D721Med (cell line): ENCODE measurements around the gene LRRC32.

Source experiments
- DNase-seq: peaks from one replicate; pipeline ENCODE4 v3.0.0; 2011; ENCODE audit warnings: low spot score; ENCODE audit not compliant: insufficient read length
- FAIRE-seq: peaks from 2 replicates; lab custom pipeline; 2011; peaks lifted over from hg19 to GRCh38; lab: Jason Lieb, UNC
- TF ChIP-seq, protein P1 (sequence below): IDR thresholded peaks from 2 replicates; pipeline ENCODE4 v1.5.1; 2012; ENCODE audit warnings: mild to moderate bottlenecking, control low read depth; ENCODE audit not compliant: insufficient read depth; ENCODE audit errors: missing control alignments

LRRC32 gene

DNA sequence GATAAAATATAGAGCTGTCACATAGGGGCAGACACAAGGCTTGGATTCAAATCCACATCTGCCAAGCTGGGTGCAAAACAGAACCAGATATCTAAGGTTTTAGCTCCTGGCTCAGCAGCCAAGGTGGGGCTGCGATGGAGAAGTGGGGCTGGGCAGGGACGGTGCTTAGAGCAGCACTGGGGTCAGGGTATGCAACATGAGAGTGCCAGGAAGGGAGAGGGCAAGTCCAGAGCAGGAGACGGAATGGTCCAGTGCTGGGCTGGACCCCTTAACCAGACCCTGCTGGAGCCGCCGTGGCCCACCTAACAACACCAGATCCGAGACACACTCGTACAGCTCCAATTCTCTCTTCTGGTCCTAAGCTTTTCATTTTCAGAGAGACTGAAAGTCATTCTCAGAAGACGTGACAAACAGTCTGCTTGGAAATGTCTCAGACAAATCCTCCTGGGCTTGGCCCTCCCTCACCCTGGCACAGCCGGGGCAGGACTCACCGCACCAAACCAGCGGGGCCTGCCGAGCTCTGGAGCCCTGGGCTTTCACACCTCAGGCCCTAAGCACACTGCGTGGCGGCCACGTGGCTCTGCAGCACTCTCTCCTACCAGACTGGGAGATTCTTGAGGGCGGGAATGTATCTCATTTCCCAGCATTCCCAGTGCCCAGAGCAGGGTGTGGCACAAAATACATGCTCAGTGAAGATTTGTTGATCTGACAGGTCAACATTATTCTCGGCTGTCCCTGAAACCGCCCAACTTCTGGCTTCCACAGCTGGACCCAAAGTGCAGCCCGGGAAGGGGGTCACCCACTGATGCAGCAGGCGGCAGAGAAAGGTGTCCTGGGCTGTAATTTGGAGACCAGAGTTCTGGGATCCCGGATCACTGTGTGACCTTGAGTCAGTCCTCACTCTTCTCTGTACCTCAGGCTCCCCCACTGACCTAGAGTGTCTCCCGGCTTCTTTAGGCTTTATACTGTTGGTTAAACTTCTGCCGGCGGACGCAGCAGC lies 11.6 kb downstream of the LRRC32 start:
- FAIRE-seq (no peak), DNase-seq (peak; percentile 14)
- TF ChIP-seq, protein P1, sequence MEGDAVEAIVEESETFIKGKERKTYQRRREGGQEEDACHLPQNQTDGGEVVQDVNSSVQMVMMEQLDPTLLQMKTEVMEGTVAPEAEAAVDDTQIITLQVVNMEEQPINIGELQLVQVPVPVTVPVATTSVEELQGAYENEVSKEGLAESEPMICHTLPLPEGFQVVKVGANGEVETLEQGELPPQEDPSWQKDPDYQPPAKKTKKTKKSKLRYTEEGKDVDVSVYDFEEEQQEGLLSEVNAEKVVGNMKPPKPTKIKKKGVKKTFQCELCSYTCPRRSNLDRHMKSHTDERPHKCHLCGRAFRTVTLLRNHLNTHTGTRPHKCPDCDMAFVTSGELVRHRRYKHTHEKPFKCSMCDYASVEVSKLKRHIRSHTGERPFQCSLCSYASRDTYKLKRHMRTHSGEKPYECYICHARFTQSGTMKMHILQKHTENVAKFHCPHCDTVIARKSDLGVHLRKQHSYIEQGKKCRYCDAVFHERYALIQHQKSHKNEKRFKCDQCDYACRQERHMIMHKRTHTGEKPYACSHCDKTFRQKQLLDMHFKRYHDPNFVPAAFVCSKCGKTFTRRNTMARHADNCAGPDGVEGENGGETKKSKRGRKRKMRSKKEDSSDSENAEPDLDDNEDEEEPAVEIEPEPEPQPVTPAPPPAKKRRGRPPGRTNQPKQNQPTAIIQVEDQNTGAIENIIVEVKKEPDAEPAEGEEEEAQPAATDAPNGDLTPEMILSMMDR: no peak

GRCh38 chr11:76658231-76658630 lies 12.3 kb downstream of the LRRC32 start:
- DNase-seq (peak; percentile 11), FAIRE-seq (no peak)
- TF ChIP-seq, protein P1: no peak

DNA sequence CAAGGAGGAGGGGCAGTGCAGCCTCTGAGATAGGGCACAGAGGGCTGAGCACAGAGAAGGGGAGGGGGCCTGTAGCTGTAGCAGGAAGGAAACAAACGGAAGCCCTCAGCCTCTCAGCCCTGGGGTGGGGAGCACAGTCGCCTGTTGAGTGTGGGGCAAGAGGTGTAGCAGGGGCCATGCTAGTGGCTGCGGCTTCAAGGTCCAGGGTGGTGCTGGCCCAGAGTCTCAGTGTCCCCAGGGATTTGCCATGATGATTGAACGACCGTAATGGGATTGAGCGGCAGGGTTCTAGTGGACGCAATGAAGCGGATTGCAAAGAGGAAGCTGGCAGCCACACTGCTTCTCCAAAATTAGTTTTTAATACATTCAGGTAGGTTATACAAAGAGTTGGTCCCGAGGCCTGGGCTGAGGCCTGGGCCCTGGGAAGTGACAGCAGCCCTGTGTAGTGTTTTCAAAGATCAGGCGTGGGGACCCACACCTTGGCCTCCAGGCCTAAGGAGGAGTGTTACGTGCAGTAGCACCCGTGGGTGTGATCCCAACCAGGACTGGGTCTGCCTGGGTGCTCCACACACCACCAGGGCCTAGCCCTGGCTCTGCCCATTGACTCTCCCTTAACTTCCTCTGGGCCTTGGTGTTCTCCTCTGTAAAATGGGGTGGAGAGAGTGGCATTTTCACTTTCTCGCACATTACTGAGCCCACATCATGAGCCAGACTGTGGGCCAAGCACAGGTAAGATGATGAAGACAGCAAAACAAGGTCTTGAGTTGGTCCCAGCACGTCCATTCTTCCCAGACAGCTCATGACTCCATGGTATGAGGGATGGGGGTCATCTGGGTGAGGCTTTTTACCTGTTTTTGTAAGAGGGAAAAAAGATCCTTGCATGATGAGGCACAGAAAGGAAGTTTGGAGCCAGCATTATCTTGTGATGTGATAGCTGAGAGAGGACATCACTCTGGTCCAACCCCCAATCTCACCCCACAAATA lies 13.1 kb downstream of the LRRC32 start:
- TF ChIP-seq, protein P1: no peak
- DNase-seq (peak; percentile 7), FAIRE-seq (no peak)

DNA sequence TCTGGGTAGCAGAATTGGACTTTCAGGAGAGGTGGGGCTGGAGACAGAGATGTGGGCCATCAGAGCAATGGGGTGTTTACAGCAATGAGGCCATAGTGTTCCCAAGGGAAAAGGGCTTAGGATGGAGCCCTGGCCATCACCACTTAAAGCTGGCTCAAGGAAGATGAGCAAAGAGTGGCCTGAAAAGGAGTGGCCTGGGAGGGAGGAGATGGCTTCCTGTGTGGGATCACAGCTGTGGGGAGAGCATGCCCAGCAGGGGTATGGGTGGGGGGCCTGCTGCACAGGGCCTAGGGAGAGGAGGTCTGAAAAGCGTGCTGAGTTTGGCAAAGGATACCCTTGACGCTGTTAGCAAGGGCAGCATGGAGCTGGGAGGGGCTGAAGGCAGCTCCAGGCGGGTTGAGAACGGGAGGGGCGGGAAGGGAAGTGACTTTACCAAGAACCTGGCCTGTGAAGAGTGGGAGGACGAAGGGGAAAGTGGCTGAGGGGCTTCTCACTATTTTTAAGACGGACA lies 13.9 kb downstream of the LRRC32 start:
- DNase-seq (peak; percentile 25), FAIRE-seq (no peak)
- TF ChIP-seq, protein P1: no peak

DNA sequence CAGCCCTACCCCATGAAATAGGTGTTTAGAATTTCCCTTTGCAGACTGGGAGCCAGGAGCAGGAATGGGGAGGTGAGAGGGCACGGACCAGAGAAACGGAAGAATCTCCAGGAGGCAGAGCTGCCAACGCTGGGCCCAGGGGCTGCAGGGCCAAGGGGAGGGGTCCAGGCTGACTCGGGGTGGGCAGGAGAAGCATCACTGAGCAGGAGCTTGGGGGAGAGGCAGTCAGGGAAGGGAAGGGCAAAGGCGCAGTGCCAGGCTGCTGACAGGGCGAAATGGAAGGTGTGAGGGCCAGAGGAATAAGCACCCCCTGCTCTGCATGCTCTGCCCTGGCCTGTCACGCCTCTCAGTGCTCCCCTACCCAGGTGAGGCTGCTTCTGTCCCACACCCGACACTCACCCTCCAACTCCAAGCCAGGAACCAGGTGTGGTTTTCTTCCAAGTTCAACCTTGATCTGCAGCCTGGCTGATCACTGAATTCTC lies 14.5 kb downstream of the LRRC32 start:
- TF ChIP-seq, protein P1: no peak
- FAIRE-seq (no peak), DNase-seq (no peak)

- DNase-seq: no peak
- FAIRE-seq: no peak
- TF ChIP-seq, protein P1: no peak
These were observed 15.0 kb downstream of the LRRC32 start for GRCh38 chr11:76655501-76656049.
